PC-3 (cell line): Measurements from ENCODE around the gene RIPOR2. TPM values are rescaled to one million over a fixed set of nuclear protein-coding genes. Genes with fewer than 3 reads are reported as not detected.

Experiments used
- ATAC-seq: fragments of 200-7000 bp; cut with Tn5 transposase; 2 replicates; pipeline ENCODE4 v1.9.1; 2020; ENCODE audit warnings: mild to moderate bottlenecking, moderate library complexity
- BruUV-seq: library from RNA; stranded (reverse); fragments of 400-500 nt; replicated peaks from 2 replicates; lab custom pipeline; 2021; lab: Mats Ljungman, UMichigan
- CTCF ChIA-PET: fragments of 300-600 bp; sonication (Branson Sonifier 250); formaldehyde crosslinking; loops from one replicate; lab custom pipeline; 2022; ENCODE audit warnings: antibody characterized with exemption; lab: Charles Lee
- POLR2A ChIA-PET: fragments of 300-600 bp; sonication (Branson Sonifier 250); formaldehyde crosslinking; loops from one replicate; lab custom pipeline; 2022; ENCODE audit warnings: antibody characterized with exemption; ENCODE audit not compliant: unreplicated experiment; lab: Charles Lee
- DNase-seq: peaks from one replicate; pipeline ENCODE4 v3.0.0-alpha.2; 2015
- H2AFZ ChIP-seq: fragments of 300-600 bp; sonication (generic); 2 replicates; pipeline ENCODE4 v1.6.0; 2016; ENCODE audit warnings: antibody characterized with exemption, low read length
- H3F3A ChIP-seq: fragments of 300-600 bp; sonication (generic); one replicate; pipeline ENCODE4 v1.6.0; 2017; ENCODE audit warnings: antibody characterized with exemption, low read length, control low read depth, mild to moderate bottlenecking; ENCODE audit not compliant: unreplicated experiment
- H3K27ac ChIP-seq: fragments of 300-600 bp; sonication (generic); 2 replicates; pipeline ENCODE4 v1.5.1; 2016; ENCODE audit warnings: mild to moderate bottlenecking, low read length
- H3K27me3 ChIP-seq: fragments of 300-600 bp; sonication (generic); 2 replicates; pipeline ENCODE4 v1.6.1; 2016; ENCODE audit warnings: low read length, mixed read lengths
- H3K36me3 ChIP-seq: fragments of 300-600 bp; sonication (generic); 2 replicates; pipeline ENCODE4 v1.6.1; 2016; ENCODE audit warnings: low read depth, mixed run types, low read length, mixed read lengths
- H3K4me1 ChIP-seq: fragments of 300-600 bp; sonication (generic); 2 replicates; pipeline ENCODE4 v1.5.1; 2016; ENCODE audit warnings: low read length; ENCODE audit not compliant: insufficient read depth
- H3K4me2 ChIP-seq: fragments of 300-600 bp; sonication (generic); 2 replicates; pipeline ENCODE4 v1.6.0; 2016; ENCODE audit warnings: low read length
- H3K4me3 ChIP-seq: fragments of 300-600 bp; sonication (generic); 2 replicates; pipeline ENCODE4 v1.5.1; 2016; ENCODE audit warnings: mild to moderate bottlenecking, low read length, mixed read lengths
- H3K79me2 ChIP-seq: fragments of 300-600 bp; sonication (generic); 2 replicates; pipeline ENCODE4 v1.6.1; 2017; ENCODE audit warnings: low read length, mixed read lengths
- H3K9ac ChIP-seq: fragments of 300-600 bp; sonication (generic); 2 replicates; pipeline ENCODE4 v1.6.0; 2016; ENCODE audit warnings: mild to moderate bottlenecking, low read length
- H3K9me2 ChIP-seq: fragments of 300-600 bp; sonication (generic); replicated peaks from 2 replicates; pipeline ENCODE4 v1.6.1; 2016; ENCODE audit warnings: mixed run types, low read length, mixed read lengths
- H3K9me3 ChIP-seq: fragments of 300-600 bp; sonication (generic); 2 replicates; pipeline ENCODE4 v1.6.1; 2016; ENCODE audit warnings: low read length, mixed read lengths
- H4K20me1 ChIP-seq: fragments of 300-600 bp; sonication (generic); 2 replicates; pipeline ENCODE4 v1.6.1; 2016; ENCODE audit warnings: low read length, mixed read lengths
- EZH2 ChIP-seq: fragments of 300-600 bp; sonication (generic); IDR thresholded peaks from one replicate; pipeline ENCODE4 v1.6.1; 2017; ENCODE audit warnings: antibody characterized with exemption, mild to moderate bottlenecking, low read length; ENCODE audit not compliant: unreplicated experiment
- EZH2phosphoT487 ChIP-seq: fragments of 300-600 bp; sonication (generic); IDR thresholded peaks from 2 replicates; pipeline ENCODE4 v1.6.1; 2018; ENCODE audit warnings: mild to moderate bottlenecking, antibody characterized with exemption, low read length, borderline replicate concordance
- intact Hi-C: fragments of 100-400 bp; cut with micrococcal nuclease; formaldehyde crosslinking; loops from 2 replicates; pipeline ENCODE4 v1.9.0; 2023
- total RNA-seq: library from RNA; depleted of rRNA; stranded (reverse); fragments of >200 nt; gene quantifications from 2 replicates; pipeline ENCODE4 v1.2.3, GENCODE V29; 2014
- TF ChIP-seq, protein P1 (sequence below): fragments of 300-600 bp; sonication (generic); conservative IDR thresholded peaks from 2 replicates; pipeline ENCODE4 v1.5.1; 2017; ENCODE audit warnings: antibody characterized with exemption, low read depth, mild to moderate bottlenecking, low read length

RIPOR2 gene
- total RNA-seq, 1 experiment from 2014 or later = 0.44 TPM

DNA sequence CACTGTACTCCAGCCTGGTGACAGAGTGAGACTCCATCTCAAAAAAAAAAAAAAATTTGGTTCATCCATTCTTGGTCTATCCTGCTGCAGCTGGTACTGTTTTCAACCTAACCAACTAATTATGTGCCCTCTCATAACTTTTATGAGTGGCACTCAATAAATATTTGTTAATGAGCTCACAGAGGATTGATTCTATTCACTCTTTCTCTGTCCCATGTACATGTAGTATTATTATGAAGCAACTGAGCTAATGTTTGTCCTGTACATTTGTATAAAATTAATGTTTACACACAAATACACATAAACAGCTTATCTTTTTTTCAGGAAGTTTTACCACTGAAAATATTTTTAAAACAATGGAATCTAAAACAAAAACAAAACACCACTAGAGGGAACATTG, 10.1 kb downstream of the RIPOR2 start:
- Histone ChIP-seq H3K27ac (0 out of 2 replicates have a peak overlapping the region, but pooled peaks have one; percentile 2), H3K36me3 (no peaks in the 10 kb centered on the region), H3K27me3 (no peaks in the 10 kb centered on the region), H3K4me1 (peaks cover 34% of the 10 kb centered on the region), H3K9me2 (no peaks in the 10 kb centered on the region), H4K20me1 (no peaks in the 10 kb centered on the region), H2AFZ (no peak overlapping the region), H3F3A (no peaks in the 10 kb centered on the region), H3K4me2 (peak overlapping the region; percentile 47), H3K79me2 (no peaks in the 10 kb centered on the region), H3K9me3 (no peaks in the 10 kb centered on the region), H3K9ac (no peak overlapping the region), H3K4me3 (no peak overlapping the region)
- no peak for DNase-seq
- BruUV-seq = no TSS peak
- peak; percentile 22 for ATAC-seq
- TF ChIP-seq, protein P1, sequence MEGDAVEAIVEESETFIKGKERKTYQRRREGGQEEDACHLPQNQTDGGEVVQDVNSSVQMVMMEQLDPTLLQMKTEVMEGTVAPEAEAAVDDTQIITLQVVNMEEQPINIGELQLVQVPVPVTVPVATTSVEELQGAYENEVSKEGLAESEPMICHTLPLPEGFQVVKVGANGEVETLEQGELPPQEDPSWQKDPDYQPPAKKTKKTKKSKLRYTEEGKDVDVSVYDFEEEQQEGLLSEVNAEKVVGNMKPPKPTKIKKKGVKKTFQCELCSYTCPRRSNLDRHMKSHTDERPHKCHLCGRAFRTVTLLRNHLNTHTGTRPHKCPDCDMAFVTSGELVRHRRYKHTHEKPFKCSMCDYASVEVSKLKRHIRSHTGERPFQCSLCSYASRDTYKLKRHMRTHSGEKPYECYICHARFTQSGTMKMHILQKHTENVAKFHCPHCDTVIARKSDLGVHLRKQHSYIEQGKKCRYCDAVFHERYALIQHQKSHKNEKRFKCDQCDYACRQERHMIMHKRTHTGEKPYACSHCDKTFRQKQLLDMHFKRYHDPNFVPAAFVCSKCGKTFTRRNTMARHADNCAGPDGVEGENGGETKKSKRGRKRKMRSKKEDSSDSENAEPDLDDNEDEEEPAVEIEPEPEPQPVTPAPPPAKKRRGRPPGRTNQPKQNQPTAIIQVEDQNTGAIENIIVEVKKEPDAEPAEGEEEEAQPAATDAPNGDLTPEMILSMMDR = no peak
- TF ChIP-seq EZH2phosphoT487 = no peak
- no peak for TF ChIP-seq EZH2
- intact Hi-C loops = loop anchor here (5.0 kb wide), 1 partner anchor 68 kb away; no protein-coding TSS in a partner anchor
- ChIA-PET CTCF (no interaction called here), POLR2A (interaction anchor here (0.5 to 0.7 kb wide), 3 partner anchors 65 to 1179 kb away, joined by 3 to 11 read pairs (median 7); no protein-coding TSS in a partner anchor)

DNA sequence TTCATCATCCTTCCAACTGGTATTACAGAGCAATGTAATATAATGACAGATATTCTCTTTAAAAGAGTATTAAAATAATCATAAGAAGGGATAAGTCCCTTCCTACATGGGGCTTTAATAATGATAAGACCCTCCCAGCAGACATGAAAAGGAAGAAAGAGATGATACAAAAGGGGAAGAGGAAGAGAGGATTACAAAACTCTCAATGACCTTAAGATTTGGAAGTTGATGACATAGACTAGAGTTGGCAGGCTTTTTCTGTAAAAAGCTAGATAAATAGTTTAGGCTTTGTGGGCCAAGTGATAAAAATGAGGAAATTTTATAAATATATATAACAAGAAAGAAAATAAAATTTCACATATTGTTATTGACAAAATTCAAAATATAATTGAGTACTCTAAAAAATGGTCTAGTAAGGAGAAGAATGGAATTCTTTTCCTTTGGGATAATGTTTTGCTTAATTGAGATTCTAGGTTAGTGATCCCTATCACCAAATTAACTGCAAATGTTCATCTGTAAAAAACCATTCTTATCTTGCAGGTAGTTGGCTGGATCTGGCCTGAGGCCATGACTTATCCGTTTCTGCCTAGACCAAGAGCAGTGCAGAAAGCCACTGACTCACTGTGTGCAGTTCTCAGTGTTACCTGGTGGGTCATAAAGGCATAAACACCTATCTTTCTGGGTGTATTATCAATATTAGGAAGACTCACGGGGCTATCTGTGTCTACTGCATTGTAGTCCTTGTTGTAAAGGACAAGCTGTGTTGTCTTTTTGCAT, 11.0 kb downstream of the RIPOR2 start:
- no TSS peak for BruUV-seq
- intact Hi-C loops = loop anchor here (5.0 kb wide), 1 partner anchor 67 kb away; no protein-coding TSS in a partner anchor
- Histone ChIP-seq H3F3A (no peaks in the 10 kb centered on the region), H3K27me3 (no peaks in the 10 kb centered on the region), H3K9ac (no peak overlapping the region), H3K4me2 (peak overlapping the region; percentile 14), H3K9me2 (no peaks in the 10 kb centered on the region), H3K4me3 (no peak overlapping the region), H3K9me3 (no peaks in the 10 kb centered on the region), H3K27ac (no peak overlapping the region), H4K20me1 (no peaks in the 10 kb centered on the region), H3K36me3 (no peaks in the 10 kb centered on the region), H2AFZ (no peak overlapping the region), H3K79me2 (no peaks in the 10 kb centered on the region), H3K4me1 (peaks cover 34% of the 10 kb centered on the region)
- ATAC-seq (no peak), DNase-seq (peak; percentile 67)
- ChIA-PET CTCF (no interaction called here), POLR2A (no interaction called here)
- no peak for TF ChIP-seq EZH2phosphoT487
- TF ChIP-seq, protein P1 = no peak
- no peak for TF ChIP-seq EZH2

DNA sequence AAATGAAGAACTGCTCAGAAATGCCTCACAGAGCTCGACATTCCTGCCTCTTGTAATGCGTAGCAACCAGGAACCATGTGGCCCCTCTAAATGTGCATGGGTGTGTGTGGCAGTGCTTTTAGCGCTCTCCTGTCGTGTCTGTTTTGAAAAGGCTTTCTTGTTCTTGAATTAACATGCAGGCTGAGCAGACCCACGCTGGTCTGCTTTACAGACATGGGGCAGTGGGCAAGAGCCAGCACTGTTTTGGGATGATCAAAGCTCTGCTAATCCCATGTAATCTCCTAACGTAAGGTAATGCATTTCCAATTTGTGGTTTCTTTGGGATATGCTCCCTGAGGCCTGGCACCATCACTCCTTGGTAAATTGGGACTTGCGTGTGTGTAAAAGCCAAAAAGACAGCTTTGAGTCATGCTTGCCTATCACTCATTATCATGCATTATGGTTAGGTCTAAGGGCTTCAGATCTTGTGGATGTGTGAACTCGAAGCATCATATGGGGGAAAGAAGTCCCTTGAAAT, 11.8 kb downstream of the RIPOR2 start:
- Histone ChIP-seq H3K9me3 (no peaks in the 10 kb centered on the region), H3K36me3 (no peaks in the 10 kb centered on the region), H3K4me1 (peaks cover 34% of the 10 kb centered on the region), H3K9me2 (no peaks in the 10 kb centered on the region), H3K4me2 (no peak overlapping the region), H2AFZ (no peak overlapping the region), H3K79me2 (no peaks in the 10 kb centered on the region), H3K27me3 (no peaks in the 10 kb centered on the region), H4K20me1 (no peaks in the 10 kb centered on the region), H3F3A (no peaks in the 10 kb centered on the region), H3K27ac (no peak overlapping the region), H3K9ac (no peak overlapping the region), H3K4me3 (no peak overlapping the region)
- DNase-seq (no peak), ATAC-seq (no peak)
- no TSS peak for BruUV-seq
- intact Hi-C loops = no loop called here
- ChIA-PET CTCF (no interaction called here), POLR2A (no interaction called here)
- no peak for TF ChIP-seq EZH2
- no peak for TF ChIP-seq EZH2phosphoT487
- TF ChIP-seq, protein P1 = no peak
